ENCODE results near the gene ME3. TPM values are rescaled to one million over a fixed set of nuclear protein-coding genes. Genes with fewer than 3 reads are reported as not detected.

ME3 gene
- total RNA-seq (2014; rRNA removed; shearing (Covaris generic)) = 66.9 and 70.1 TPM in 2 replicates

DNA sequence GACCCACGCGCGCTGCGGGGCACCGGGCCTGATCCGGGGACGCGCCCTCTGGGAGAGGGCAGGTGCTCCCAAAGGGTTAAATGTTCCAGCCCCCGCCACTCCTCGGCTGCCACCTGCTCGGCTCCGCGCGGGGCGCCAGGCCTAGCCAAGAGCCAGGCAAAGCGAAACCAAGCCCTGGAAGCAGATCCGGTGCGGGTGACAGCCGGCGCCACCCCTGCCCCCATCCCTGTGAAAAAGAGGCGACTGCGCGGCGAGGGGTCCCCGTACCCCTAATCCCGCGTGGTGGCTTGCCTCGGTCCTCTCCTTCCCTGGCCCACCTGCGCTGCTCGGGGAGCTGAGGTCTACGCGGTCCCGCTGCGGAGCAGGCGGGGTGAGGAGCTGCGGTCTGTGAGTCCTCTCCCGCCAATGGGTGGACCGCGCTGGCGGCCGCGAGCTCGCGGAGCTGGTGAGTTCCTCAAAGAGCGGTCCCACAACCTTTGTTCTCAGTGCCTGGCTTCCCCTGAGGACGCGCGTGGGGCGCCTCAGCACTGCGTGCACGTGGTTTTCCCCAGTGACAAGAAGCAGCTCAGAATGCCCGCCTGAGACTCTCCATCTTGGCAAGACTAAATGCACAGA, at the start of gene ME3:
TSS of gene ME3 (minus strand) at position 610 of the 615 bp plus-strand sequence.
- DNase-seq (ENCODE audit: low spot score) = peak; percentile 80

DNA sequence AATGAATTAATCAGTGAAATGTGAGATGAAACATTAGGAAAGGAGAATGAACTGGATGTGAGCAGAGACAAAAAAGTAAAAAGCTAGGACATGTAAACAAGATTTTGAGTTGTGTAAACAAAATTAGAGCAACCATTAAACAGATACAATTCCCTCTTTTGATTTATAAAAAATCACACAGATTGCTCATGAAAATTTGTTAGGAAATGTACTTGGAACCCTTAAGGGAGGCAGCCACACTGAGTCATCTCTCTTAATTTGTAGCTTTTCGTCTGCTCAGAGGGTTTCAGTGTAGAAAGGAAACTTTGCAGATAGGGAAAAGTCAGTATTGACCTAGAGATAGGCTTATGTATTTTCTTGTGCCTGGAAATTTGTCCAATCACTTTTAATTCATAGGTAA, 49.6 kb upstream of the ME3 start:
- DNase-seq (ENCODE audit: low spot score) = no peak

DNA sequence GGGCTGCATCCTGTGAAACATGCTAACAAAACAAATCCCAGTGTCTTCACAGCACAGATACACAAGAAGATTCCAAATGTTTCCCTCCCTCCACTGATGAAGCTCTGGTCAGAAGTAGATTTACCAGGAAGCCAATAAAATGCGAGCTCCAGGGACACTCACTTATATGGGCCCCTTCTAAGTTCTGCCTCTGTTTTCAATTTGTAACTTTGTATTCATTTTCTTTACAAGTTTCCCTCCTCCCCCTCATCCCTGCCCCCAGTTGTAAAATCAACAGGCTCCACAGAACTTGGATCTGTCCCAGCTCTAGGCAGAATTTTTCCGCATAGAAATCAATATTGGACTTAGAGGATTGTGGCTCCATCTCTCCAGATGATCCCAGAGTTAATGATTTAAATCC, 48.1 kb upstream of the ME3 start:
- no peak for DNase-seq (ENCODE audit: low spot score)

DNA sequence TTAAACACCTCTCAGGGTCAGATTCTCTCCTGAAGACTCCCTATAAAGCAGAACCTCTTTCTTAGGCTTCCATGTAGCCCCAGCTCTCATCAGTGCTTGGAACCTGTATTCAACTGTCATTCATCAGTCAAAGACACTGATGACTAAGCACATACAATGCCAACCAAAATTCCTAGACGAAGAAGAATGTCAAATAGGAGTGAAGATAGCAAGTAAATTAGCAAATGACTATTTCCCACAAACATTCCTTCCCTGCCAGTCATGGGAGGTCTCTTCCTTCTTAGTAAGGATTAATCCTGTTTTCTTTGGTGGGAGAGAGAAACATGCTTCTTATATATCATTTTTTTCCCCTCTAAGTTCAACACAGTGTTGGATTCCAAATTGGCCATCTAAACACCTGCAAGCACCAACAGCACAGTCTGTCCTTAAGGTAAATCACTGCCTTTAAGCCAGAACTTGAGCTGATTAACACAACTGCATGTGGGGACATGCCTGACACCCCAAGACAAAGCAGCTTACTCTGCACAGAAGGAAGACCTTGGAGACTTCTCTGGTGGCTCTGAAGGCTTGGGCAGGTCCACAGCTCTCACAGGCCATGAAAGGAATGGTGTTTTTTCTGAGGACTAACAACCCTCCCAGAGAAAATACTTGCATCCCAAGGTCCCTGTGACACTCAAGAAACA, 47.5 kb upstream of the ME3 start:
- no peak for DNase-seq (ENCODE audit: low spot score)

DNA sequence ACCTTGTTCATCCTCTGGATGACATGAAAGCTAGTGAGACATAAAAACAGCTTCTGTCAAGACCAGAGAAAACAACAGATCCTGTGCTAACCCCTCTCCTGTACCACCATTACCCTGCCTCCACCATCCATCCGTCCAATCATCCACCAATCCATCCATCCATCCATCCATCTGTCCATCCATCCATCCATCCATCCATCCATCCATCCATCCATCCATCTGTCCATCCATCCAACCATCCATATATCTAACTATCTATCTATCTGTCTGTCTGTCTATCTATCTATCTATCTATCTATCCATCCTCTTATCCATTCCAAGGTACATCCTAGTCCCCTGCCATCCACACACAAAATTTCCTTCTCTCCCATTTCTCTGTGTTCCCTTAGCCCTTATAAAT, 46.6 kb upstream of the ME3 start:
- DNase-seq (ENCODE audit: low spot score) = no peak

DNA sequence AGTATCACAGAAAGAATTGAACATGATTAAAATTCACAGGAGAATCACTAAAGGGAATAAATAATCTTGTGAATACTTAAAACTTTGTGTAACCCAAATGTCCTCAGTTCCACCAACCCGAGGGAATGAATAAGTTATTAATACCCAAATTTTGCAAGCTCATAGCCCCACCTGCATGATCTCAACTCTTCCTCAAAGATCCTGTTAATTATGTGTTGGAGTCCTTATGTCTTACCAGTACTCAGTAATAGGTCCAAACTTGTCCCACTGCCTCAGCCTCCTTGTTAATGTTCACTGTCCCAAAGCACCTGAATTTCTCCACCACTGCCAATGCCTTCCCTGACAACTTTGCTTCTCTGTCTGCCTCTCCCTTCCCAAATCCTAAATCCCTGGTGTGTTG, 46.1 kb upstream of the ME3 start:
- no peak for DNase-seq (ENCODE audit: low spot score)

DNA sequence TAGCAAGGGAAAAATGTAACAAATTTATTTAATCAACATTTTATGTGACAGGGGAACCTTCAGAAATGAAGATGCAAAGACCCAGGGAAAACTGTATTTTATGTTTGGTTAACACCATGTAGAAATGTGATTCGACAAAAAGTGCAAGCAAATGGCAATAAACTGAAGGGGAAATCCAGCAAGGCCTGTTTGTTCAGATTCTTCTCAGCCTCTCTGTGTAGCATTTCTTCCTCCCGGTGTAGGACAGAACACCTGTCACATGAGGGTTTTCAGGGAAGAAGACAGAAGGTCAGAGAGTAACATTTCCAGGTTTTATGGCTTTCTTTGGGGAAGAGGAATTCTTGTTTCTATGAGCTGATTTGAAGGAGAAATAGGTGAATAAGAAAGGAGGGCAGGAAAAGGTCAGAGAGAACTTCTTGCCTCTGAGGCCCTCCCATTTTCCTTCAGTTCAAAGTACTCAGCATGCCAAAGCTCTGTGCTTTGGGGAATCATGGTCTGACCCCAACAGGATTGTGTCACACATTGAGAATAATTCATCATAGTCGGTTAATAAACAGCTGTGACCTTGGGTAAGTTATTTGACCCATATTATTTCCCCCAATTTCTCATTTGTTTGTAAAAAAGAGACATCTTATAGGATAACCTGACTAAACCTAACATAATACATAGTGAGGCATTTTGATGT, 45.5 kb upstream of the ME3 start:
- peak; percentile 66 for DNase-seq (ENCODE audit: low spot score)

DNA sequence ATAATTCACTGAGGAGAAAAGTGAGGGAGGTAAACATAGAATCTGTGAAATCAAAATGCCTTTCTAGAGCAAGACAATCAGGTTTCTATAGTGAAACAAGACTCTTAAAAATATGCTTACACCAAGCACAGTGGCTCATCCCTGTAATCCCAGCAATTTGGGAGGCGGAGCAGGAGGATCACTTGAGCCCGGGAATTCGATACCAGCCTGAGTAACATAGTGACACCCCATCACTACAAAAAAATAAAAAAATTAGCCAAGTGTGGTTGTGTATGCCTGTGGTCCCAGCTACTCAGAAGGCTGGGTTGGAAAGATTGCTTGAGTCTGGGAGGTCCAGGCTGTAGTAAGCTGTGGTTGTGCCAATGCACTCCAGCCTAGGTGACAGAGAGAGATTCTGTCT, 43.2 kb upstream of the ME3 start:
- DNase-seq (ENCODE audit: low spot score) = no peak

DNA sequence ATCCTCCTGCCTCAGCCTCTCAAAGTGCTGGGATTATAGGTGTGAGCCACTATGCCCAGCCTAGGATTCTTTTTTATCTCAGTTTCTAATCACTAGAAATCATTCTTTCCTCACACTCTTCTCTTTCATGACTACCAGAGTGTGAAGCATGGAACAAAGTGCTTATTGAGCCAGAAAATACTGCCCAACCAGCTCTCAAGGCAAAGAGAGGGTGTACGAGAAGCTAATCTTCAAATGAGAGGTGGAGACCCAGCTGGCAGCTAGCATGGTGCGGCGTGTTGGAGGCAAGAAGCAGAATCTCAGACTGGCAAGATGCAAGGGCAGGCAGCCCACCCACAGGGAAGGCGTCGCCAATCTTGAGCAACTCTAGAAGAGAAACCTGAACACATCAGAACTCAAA, 41.1 kb upstream of the ME3 start:
- no peak for DNase-seq (ENCODE audit: low spot score)

DNA sequence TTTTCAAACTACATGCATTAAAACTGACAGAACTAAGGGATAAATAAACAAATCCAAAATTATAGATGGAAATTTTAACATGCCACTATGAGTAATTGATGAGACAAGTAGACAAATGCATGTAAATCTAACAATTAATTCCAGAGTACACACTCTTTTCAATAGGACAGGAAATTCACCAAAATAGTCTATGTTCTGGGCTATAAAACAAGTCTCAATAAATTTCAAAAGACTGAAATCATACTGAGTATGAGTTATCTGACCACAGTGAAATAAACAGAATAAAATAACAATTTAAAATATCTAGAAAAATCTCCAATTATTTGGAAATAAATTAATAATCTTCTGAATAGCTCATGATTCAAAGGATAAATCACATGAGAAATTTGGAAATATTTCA, 38.5 kb upstream of the ME3 start:
- no peak for DNase-seq (ENCODE audit: low spot score)

DNA sequence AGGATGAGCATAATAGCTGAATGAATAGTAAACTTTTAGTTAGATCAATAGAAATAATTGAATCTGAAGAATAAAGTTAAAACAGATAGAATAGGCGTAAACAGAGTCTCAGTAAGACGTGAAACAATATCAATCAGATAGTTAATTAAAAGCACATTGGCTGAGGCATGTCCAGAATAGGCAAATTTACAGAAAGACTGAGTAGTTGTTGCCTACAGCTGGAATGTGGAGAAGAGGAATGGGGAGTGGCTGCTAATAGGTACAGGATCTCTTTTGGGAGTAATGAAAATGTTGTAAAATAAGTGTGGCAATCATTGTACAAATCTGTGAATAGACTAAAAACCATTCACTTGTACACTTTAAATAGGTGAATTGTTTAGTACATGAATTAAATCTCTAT, 36.3 kb upstream of the ME3 start:
- DNase-seq (ENCODE audit: low spot score) = no peak

DNA sequence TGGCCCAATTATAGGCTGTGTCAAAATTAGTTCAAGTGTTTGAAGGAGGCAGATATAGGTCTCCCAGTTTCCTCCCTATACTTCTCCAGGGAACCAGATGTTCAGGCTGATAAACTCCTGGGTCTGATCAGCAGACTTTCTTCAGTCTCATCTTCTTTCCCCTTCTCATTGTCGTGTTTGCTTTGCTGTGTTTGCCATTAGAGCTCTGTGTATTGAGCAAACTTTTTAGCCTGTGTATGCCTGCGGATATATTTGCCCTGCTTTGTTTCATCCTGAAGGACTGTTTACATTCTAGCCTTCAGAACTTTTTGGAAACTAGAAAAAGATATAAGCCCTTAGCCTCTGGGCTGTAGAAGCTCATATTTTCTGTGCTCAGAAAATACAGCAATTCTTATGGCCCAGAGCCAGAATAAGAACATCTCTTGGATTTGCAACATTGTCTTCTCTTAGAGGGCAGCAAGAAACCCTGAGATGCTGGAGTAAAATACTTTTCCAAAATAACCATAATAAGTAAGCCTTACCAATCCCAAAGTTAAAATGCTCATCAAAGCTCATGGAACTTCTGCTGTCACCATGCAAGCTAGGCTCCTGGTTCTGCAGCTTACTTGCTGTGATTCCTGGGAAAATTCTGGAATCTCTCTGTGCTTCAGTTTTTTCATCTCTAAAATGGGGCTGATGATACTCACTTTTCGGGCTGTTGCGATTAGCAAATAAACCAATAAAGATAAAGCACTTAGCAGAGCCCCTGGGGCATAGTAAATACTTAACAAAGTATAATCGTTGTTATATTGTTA, 34.1 kb upstream of the ME3 start:
- no peak for DNase-seq (ENCODE audit: low spot score)

DNA sequence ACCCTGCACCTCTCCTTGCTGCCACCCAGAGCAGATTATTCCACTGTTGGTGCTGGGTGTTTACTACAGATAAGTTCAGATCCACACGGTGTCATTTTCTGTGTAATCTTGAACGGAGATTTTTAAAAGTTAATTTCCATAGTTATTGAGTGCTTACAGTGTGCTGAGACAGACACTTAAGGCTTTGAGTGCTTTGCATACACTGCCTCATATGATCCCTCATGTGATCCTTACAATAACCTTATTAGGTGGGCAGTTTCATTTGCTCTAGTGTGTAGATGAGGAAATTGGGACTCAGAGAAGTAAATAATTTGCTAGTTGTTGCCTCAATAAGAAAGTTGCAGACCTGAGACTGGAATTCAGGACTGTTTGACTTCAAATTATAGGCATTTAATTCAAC, 32.3 kb upstream of the ME3 start:
- no peak for DNase-seq (ENCODE audit: low spot score)

DNA sequence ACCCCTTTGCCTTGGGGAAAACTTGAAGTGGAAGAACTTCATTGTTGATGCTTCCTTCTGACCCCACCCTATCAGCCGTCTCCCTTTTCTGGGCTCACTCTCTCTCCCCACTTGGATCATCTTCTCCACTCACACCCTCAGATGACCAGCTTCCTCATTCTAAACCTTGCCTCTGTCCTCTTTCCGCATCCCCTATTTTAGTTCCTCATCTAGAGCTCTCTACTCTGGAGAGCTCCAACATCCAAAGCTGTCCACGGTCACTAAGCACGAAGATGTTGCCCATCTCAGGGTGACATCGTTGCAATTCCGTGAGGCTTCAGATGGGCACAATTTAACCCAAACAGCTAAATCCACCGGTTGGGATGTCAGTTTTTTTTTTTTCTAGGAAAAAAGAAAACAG, 31.6 kb upstream of the ME3 start:
- DNase-seq (ENCODE audit: low spot score) = no peak

DNA sequence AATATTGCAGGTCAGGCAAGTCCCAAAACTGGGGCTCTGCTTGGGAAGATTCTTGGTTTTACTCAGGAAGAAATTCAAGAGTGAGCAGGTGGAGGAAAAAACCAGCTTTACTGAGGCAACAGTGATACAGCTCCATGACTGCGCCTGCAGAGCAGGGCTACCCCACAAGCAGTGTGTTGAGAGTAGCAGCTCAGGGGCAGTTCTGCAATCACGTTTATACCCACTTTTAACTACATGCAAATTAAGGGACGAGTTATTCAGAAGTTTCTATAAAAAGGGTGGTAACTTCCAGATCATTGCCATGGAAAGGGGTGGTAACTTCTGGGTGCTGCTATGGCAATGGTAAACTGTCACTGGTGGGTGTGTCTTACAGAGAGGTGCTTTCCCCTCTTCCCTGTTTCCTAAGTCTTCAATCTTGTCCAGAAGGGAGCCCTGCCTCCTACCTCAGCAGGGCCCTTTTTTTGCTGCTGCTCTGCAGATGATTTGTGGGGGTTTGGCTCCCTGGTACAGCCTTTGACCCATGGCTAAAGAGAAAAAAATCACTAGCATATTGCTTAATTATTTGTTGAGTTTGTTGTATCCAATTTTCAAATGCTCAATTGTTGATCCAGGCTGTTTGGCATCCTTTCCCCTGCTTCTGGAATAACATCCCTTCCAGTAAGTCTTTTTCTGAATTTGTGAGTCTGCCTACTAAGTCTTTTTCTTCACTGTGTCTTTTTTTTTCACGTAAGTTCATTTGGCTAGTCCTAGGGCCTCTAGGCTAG, 30.0 kb upstream of the ME3 start:
- no peak for DNase-seq (ENCODE audit: low spot score)

DNA sequence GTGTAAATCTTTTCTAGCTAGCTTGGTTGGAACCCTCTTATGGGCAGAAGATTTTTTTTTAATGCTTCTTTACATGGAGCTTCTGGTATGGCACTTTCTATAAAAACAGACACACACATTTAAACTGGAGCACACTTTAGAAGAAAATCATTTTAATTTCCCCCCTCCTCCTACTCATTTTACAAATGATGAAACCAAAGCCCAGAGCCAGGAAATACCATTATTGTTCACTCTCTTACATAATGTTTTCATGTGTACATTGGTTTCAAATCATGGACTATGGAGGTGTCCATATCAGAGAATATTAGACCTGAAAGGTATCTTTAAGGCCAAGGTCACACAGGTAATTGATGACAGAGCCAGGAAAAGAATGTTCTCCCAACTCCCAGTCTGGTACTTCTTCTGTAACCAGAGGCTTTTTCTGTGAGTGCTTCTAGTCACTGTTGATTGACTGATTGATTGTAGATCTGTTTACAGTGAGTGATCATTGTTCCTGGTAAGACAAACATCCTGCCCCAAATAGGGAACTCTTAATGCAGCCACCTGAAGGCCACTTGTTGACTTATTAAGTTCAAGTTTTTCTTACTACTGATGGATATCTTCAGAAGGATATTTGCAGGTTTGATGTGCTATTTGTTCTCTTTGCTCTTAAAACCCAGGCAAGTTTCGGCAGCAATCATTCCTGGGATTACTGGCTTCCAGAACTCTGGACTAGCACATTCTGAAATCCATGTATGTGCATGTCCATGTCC, 26.8 kb upstream of the ME3 start:
- no peak for DNase-seq (ENCODE audit: low spot score)

DNA sequence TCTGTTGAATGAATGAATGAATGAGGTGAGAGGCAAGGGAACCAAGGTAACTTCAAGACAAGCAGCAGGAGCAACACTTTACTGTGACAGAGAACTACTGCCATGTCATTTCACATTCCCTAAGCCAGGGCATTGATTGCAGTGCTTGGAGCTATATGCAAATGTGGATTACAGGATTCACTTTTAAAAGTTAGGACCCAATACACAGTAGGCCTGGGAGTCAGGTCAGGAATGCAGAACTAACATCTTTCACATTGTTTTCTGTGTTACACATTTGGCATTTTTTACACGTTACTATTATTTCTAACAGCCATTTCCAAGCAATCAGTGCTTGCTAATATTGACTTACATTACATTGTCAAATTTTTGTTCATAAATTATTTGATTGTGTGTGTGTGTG, 26.2 kb upstream of the ME3 start:
- no peak for DNase-seq (ENCODE audit: low spot score)

DNA sequence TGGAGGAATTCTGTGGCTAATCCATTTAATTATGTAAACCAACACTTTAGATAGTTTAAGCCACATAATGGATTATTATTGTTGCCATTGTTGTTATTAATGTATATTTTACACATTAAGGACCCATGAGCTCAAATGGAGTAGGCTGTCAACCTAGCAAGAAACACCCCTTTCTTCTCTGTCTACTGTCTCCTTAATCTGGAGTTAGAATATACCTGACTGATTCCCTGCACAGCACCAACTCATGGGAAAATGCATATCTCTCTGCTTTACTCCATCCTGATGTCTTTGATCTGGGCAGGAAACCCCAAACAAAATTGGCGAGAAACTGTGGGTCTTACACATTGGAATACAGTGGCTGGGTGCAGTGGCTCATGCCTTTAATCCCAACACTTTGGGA, 24.0 kb upstream of the ME3 start:
- DNase-seq (ENCODE audit: low spot score) = no peak

DNA sequence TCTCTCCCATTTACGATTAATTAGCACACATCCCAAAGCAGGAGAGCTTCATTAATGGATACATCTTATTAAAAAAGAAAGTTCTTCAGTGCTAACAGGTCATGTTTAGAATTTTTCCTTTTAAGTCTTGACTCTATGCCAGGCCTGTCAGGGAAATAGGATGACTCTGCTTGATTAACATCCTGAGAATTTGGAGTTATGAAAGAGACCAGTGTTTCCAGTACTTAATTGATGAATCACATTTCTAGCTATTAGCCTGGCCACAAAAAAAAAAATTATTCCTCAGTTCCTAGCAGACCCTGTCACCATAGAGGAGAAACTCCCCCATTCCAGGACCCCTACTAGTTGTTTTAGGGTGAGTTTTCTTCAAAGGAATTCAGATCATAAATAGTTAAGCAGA, 23.6 kb upstream of the ME3 start:
- peak; percentile 62 for DNase-seq (ENCODE audit: low spot score)

DNA sequence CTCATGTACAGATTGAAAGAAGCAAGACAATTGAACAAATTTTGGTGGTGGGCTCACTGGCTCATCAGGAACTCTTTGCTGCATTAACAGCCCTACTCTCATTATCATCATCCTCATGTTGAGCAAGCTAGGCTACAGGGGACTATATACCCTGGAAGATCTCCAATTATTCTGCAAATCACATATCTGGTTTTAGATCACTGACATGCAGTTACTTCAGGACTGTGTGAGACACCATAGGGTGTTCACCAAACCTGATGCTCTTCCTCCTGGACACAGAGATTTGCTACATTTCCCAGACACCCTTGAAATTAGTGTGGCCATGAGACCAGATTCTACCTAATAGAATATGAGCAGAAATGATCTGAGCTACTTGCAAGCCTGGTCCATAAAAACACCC, 23.0 kb upstream of the ME3 start:
- DNase-seq (ENCODE audit: low spot score) = no peak

DNA sequence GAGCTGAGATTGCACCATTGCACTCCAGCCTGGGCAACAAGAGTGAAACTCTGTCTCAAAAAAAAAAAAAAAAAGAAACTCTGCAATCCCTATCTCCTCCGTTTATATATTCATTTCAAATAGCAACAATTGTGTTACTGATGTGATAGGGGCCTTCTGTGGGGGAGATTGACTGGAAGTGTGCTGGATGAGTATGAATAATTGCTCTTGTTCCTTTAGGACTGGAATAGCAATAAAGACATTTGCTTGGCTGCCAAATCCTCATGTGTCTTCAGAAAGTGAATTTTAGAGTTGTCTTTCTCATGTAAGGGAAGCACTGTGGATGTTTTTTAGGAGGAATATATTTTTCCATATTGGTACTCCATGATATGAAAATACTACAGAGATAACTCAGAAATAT, 21.1 kb upstream of the ME3 start:
- no peak for DNase-seq (ENCODE audit: low spot score)
